T-helper 1 cell (primary cell): ENCODE results near the gene NPHP4.

Experiments used
- DNase-seq, 5 donors: peaks; one replicate each; pipeline ENCODE4 v3.0.0-alpha.2; 2012 to 2020

The NPHP4 gene

DNA sequence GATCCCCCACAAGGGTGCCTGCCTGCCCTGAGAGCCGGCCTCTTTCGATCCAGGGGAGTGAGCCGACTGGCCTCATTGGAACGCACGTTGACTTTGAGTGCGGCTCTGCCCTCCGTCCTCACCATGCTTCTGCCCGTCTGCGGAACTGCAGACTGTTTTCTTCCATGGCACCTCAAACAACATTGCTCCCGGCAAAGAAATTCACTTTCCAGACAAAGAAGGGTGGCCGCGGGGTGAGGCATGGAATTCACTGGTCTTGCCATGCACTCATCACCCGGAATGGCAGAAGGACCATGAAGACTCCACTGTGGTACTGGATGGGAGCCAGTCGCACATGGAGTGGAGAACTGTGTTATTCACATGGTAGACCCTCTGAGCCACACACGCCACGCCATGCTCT, 169.5 kb downstream of the NPHP4 start:
- DNase-seq = no peak

DNA sequence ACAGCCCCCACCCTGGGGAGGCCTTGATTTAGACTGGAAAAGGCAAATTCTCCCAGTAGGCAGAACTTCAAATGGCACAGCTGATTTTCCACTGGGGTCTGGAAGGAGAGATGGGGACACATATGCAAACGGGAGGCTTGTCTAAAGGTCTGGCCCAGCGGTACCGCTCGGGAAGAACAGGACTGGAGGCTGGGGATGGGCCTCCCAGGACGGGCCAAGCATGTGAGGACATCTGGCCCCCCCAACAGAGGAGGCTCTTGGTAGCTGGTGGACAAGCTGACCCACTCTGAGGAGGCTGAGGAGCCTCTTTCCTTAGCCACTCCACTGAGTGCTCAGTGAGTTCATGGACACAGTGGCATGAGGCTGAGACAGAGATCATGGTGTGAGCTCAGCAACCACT, 170.0 kb downstream of the NPHP4 start:
- DNase-seq = no peak

DNA sequence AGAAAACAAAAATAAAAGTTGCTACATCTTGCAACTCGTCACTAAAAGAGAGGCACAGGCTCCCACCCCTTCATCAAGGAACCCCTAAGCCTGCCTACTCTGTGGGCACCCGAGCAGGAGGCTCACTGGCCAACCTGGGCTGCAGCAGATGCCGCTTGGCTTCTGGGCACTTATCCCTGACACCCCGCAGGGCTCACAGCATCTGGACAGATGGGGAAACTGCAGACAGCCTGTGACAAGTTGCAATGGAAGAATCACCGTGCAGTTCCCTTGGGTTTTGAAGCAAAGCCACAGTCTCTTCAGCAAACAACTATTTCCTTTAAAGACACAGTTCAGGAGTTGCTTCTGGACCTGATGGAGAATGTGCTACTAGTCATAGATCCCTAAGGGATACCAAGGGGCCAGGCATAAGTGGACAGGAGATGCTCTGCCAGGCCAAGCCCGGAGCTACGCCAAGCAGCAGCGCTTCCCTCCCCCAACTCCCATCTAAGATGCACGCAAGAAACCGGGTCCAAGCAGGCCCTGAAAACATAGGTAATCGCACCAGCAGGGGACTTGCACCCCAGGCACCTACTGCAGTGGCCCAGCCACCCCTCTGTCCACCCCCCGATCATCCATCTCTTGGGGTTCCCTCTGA, 170.6 kb downstream of the NPHP4 start:
- no peak for DNase-seq

- no peak for DNase-seq
Measured at GRCh38 chr1:5820026-5820421, 172.2 kb downstream of the NPHP4 start.

DNA sequence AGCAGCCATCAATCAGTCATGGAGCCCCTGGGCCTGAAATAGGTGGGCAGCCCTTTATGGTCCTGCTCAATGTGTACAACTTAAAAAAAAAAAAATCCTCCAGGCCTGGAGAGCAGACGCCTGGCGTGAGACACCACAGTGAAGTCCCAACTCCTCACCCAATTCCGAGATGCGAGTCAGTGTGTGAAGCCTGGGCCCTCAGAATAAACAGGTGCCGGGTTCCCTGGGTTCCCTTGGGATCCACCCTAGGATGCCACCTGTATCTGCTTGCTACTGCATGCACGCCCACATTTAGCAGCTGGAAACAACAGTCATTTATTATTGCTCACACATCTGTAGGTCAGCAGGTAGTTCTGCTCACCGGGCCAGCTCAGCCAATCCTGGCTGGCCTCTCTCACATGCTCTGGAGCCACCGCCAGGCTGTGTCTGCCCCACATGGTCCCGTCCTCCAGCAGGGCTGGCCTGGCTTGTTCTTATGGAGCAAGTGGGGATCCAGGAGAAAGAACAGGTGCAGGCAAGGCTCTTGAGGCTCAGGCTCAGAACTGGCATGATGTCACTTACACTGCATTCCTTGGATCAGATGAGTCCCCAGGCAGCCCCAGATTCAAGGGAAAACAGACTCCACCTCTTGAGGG, 172.7 kb downstream of the NPHP4 start:
- no peak for DNase-seq

DNA sequence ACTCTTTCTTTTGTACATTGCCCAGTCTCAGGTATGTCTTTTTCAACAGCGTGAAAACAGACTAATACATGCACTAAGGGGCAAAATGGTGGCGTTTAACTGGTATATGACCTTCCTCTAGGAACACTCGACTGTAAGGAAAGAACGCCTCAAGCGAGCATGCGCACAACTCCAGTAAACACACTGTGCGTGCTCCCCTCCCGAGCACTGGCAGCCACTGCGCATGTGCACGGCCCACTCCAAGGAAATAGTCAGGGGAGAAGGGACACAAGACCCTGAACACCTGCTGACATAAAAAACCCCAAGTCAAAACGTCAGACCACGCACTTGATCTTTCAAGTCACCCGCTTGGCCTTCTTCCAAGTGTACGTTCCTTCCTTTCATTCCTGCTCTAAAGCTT, 173.5 kb downstream of the NPHP4 start:
- no peak for DNase-seq

- DNase-seq = no peak
Measured at GRCh38 chr1:5815716-5816115, 176.5 kb downstream of the NPHP4 start.

DNA sequence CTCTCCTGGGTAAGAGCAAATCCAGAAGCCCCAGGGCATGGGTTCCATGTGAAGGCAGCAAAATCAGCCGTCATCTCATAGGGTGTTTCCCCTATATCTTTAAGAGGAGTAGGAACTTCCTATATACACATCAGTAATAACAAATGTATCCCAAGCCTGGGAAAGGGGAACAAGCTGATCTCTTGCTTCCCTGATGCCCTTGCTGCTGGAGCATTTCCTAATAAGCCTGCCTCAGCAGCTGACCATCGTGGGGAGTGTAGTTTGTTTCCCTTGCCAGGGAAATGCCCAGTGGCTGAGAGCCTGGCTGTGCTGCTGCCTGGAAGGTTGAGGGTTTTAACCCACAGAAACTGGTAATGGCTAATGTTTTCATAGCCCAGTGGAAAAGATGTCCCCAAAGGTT, 177.0 kb downstream of the NPHP4 start:
- DNase-seq = no peak

DNA sequence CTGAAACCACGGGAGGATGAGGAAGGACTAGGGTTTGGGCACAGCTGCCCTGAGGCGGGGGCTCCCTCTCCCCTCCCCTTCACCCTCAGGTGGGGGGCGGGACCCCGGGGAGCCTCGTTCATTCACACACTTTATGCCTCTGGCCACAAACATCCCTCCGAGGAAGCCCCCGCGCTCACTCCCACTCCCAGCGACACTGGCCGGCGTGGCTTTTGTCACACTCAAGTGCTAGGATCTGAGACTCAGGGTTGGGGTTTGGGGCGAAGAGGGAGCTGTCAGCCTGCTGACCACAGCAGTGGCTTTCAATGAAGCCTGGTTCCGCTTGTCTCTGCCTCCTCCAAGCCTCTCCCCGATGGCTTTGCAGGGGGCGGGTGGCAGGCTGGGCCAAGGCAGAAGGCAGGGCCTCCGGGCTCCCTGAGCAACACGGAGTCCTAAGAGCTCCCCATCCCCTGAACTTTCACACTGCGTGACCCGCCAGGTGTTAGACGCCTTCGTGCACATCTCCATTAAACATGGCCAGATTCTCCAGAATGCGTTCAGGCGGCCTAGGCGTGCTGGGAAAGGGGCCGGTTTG, 178.1 kb downstream of the NPHP4 start:
- no peak for DNase-seq

- DNase-seq = no peak
Measured at GRCh38 chr1:5813480-5813879, 178.7 kb downstream of the NPHP4 start.
